ENCODE data around the gene RTL10. TPM values are rescaled to one million over a fixed set of nuclear protein-coding genes. Genes with fewer than 3 reads are reported as not detected.
A peak's percentile ranks its signal among the peaks of the same experiment; 100 is the strongest.

The RTL10 gene
- total RNA-seq, 1 donor from 2014 or later = 35.1 TPM

- peak in 1 of 2 experiments; percentile 33 for DNase-seq (ENCODE audit: low spot score in 2 of 2, unreplicated experiment in 2 of 2)
- H3K9me3 Mint-ChIP-seq = no peaks in the 10 kb centered on the region
- no peaks in the 10 kb centered on the region for H3K36me3 Mint-ChIP-seq
- H3K27me3 Mint-ChIP-seq (ENCODE audit: low read depth) = no peaks in the 10 kb centered on the region
- H3K27ac Mint-ChIP-seq = no peak overlapping the region
- no peak overlapping the region for H3K4me3 Mint-ChIP-seq
- no peak for TF ChIP-seq CTCF (IDR thresholded peaks at IDR 0.05; ENCODE audit: unreplicated experiment)
- H3K4me1 Mint-ChIP-seq = peaks cover 16% of the 10 kb centered on the region
Measured at GRCh38 chr22:19819911-19820879, 34.5 kb downstream of the RTL10 start.

- H3K27ac Mint-ChIP-seq = no peak overlapping the region
- H3K36me3 Mint-ChIP-seq = peaks cover 2% of the 10 kb centered on the region
- peak in 1 of 2 experiments; percentile 31 for DNase-seq (ENCODE audit: low spot score in 2 of 2, unreplicated experiment in 2 of 2)
- H3K9me3 Mint-ChIP-seq = no peaks in the 10 kb centered on the region
- H3K4me3 Mint-ChIP-seq = no peak overlapping the region
- no peaks in the 10 kb centered on the region for H3K27me3 Mint-ChIP-seq (ENCODE audit: low read depth)
- peaks cover 14% of the 10 kb centered on the region for H3K4me1 Mint-ChIP-seq
- TF ChIP-seq CTCF (IDR thresholded peaks at IDR 0.05; ENCODE audit: unreplicated experiment) = no peak
Measured at GRCh38 chr22:19819208-19819910, 35.3 kb downstream of the RTL10 start.

GRCh38 chr22:19818324-19819207, 36.1 kb downstream of the RTL10 start:
- Mint-ChIP-seq H3K4me3 (no peak overlapping the region), H3K4me1 (peaks cover 8% of the 10 kb centered on the region), H3K36me3 (peaks cover 3% of the 10 kb centered on the region), H3K9me3 (no peaks in the 10 kb centered on the region), H3K27me3 (ENCODE audit: low read depth) (no peaks in the 10 kb centered on the region), H3K27ac (no peak overlapping the region)
- TF ChIP-seq CTCF (IDR thresholded peaks at IDR 0.05; ENCODE audit: unreplicated experiment) = no peak
- DNase-seq (ENCODE audit: low spot score in 2 of 2, unreplicated experiment in 2 of 2) = peak in 1 of 2 experiments; percentile 28

- peaks cover 1% of the 10 kb centered on the region for H3K4me1 Mint-ChIP-seq
- no peak overlapping the region for H3K27ac Mint-ChIP-seq
- no peaks in the 10 kb centered on the region for H3K9me3 Mint-ChIP-seq
- no peak overlapping the region for H3K4me3 Mint-ChIP-seq
- TF ChIP-seq CTCF (IDR thresholded peaks at IDR 0.05; ENCODE audit: unreplicated experiment) = no peak
- no peaks in the 10 kb centered on the region for H3K27me3 Mint-ChIP-seq (ENCODE audit: low read depth)
- H3K36me3 Mint-ChIP-seq = peaks cover 7% of the 10 kb centered on the region
- DNase-seq (ENCODE audit: low spot score in 2 of 2, unreplicated experiment in 2 of 2) = peak in 1 of 2 experiments; percentile 26
Measured at GRCh38 chr22:19816372-19817119, 38.1 kb downstream of the RTL10 start.
